Endodermal cell (in vitro differentiated cells): ENCODE measurements around the gene ENDOD1. TPM values are rescaled to one million over a fixed set of nuclear protein-coding genes. Genes with fewer than 3 reads are reported as not detected.

Experiments used
- DNase-seq: peaks from one replicate; pipeline ENCODE4 v3.0.0-alpha.2; 2017
- H3K27ac ChIP-seq: 2 replicates; pipeline ENCODE4 v1.5.1; 2013; ENCODE audit warnings: mild to moderate bottlenecking, low read depth, low read length, moderate library complexity
- H3K27me3 ChIP-seq: 2 replicates; pipeline ENCODE4 v1.6.1; 2013; ENCODE audit warnings: mild to moderate bottlenecking, low read length, moderate library complexity; ENCODE audit not compliant: insufficient read depth, control insufficient read depth, poor library complexity, severe bottlenecking
- H3K36me3 ChIP-seq: 2 replicates; pipeline ENCODE4 v1.7.0; 2013; ENCODE audit warnings: mild to moderate bottlenecking, low read length, moderate library complexity; ENCODE audit not compliant: control insufficient read depth, insufficient read depth
- H3K4me1 ChIP-seq: one replicate; pipeline ENCODE4 v1.7.0; 2013; ENCODE audit warnings: low read length; ENCODE audit not compliant: control insufficient read depth, insufficient read depth
- H3K4me3 ChIP-seq: 2 replicates; pipeline ENCODE4 v1.5.1; 2013; ENCODE audit warnings: mild to moderate bottlenecking, low read length, moderate library complexity
- H3K9ac ChIP-seq: 2 replicates; pipeline ENCODE4 v1.6.1; 2013; ENCODE audit warnings: mild to moderate bottlenecking, low read length, moderate library complexity; ENCODE audit not compliant: poor library complexity, severe bottlenecking; ENCODE audit errors: extremely low read depth
- H3K9me3 ChIP-seq: 2 replicates; pipeline ENCODE4 v1.6.1; 2013; ENCODE audit warnings: mild to moderate bottlenecking, low read length, moderate library complexity; ENCODE audit not compliant: control insufficient read depth
- H3K27ac Mint-ChIP-seq: 2 replicates; pipeline ENCODE4 v1.8.0; 2020; ENCODE audit warnings: mixed read lengths
- H3K27me3 Mint-ChIP-seq: 2 replicates; pipeline ENCODE4 v1.8.0; 2021; ENCODE audit warnings: mild to moderate bottlenecking, mixed read lengths; ENCODE audit not compliant: insufficient read depth
- H3K36me3 Mint-ChIP-seq: 2 replicates; pipeline ENCODE4 v1.8.0; 2020; ENCODE audit warnings: low read depth, mixed read lengths
- H3K4me1 Mint-ChIP-seq: 2 replicates; pipeline ENCODE4 v1.8.0; 2020; ENCODE audit warnings: mixed read lengths
- H3K4me3 Mint-ChIP-seq: 2 replicates; pipeline ENCODE4 v1.8.0; 2020; ENCODE audit warnings: mild to moderate bottlenecking, moderate library complexity, mixed read lengths
- H3K9me3 Mint-ChIP-seq: 2 replicates; pipeline ENCODE4 v1.8.0; 2020; ENCODE audit warnings: mild to moderate bottlenecking, mixed read lengths
- WGBS, 2 experiments: methylation state at CpG; one replicate each; pipeline versions ENCODE4 v1.1.5 to v1.1.7; 2013; ENCODE audit warnings: missing lambda C conversion rate in 2 of 2, mixed read lengths in 1 of 2; ENCODE audit not compliant: insufficient coverage in 1 of 2, insufficient read length in 1 of 2; 5-methylcytosine and 5-hydroxymethylcytosine counted together
- total RNA-seq, 2 donors: library from RNA; stranded (reverse); fragmentation: NEBNext Ultra II Directional in 1 of 2; extraction: Animal tissue kit (Norgen Biotek cat#: 25700) in 1 of 2; gene quantifications; 2 replicates in 1 of 2; 3 replicates in 1 of 2; pipeline ENCODE4 v1.2.1, GENCODE V29; 2021
- TF ChIP-seq, protein P1 (sequence below): fragments of 200-600 bp; sonication (generic); conservative IDR thresholded peaks from 2 replicates; pipeline ENCODE4 v1.5.0; 2021; ENCODE audit warnings: antibody characterized with exemption, mild to moderate bottlenecking

Gene ENDOD1
- total RNA-seq, 2 donors from 2014 or later: 1.9 to 2.7 TPM

DNA sequence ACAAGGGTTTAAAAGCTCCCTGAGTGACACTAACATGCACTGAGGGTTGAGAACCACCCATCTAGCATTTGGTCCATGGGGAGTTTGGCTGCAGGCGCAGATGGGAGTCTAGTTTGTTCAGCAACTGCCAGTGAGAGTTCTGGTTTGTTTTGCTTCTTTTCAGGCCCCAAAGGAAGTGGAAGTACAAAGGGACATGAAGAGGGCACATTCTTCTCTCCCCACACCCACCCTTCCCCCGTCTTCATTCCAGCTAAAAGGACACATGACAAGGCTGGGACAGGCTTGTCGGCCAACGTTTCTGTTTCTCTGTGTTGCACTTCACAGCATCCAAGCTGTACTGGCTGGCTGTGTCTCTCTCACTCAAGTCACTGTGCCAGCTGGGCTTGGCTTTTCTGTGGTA is 8.2 kb upstream of the ENDOD1 start:
- Histone ChIP-seq H3K9me3 (no peaks in the 10 kb centered on the region), H3K27ac (no peak overlapping the region), H3K4me3 (no peak overlapping the region), H3K27me3 (no peaks in the 10 kb centered on the region), H3K9ac (no peak overlapping the region), H3K4me1 (no peaks in the 10 kb centered on the region), H3K36me3 (no peaks in the 10 kb centered on the region)
- Mint-ChIP-seq H3K9me3 (no peaks in the 10 kb centered on the region), H3K4me1 (peaks cover 9% of the 10 kb centered on the region), H3K27ac (no peak overlapping the region), H3K4me3 (no peak overlapping the region), H3K27me3 (peaks cover 18% of the 10 kb centered on the region), H3K36me3 (no peaks in the 10 kb centered on the region)
- 67 to 83% methylated on average over 1 to 4 of the region's 4 CpGs for WGBS, 2 experiments
- peak; percentile 60 for DNase-seq
- TF ChIP-seq, protein P1, sequence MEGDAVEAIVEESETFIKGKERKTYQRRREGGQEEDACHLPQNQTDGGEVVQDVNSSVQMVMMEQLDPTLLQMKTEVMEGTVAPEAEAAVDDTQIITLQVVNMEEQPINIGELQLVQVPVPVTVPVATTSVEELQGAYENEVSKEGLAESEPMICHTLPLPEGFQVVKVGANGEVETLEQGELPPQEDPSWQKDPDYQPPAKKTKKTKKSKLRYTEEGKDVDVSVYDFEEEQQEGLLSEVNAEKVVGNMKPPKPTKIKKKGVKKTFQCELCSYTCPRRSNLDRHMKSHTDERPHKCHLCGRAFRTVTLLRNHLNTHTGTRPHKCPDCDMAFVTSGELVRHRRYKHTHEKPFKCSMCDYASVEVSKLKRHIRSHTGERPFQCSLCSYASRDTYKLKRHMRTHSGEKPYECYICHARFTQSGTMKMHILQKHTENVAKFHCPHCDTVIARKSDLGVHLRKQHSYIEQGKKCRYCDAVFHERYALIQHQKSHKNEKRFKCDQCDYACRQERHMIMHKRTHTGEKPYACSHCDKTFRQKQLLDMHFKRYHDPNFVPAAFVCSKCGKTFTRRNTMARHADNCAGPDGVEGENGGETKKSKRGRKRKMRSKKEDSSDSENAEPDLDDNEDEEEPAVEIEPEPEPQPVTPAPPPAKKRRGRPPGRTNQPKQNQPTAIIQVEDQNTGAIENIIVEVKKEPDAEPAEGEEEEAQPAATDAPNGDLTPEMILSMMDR: no peak

DNA sequence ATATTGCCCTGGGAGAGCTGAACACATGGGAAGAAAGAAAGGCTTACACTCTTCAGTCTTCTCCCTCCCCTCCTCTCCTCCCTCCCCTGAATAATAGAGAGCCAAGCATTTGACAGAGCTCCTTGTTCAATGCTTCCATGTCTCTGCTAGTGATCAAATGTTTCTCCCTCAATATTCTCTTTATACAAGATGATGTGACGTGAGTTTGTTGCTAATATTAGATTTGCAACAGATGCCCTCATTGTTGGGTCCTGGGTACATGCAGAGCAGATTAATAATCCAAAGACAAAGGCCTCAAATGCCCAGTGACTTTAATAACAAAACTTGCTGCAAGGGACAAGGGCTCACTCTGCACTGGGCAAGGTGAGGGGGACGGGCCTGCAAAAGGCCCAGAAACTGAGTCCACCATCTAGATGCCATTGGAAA is 7.1 kb upstream of the ENDOD1 start:
- Histone ChIP-seq H3K27ac (no peak overlapping the region), H3K4me1 (no peaks in the 10 kb centered on the region), H3K9ac (no peak overlapping the region), H3K9me3 (no peaks in the 10 kb centered on the region), H3K27me3 (no peaks in the 10 kb centered on the region), H3K4me3 (no peak overlapping the region), H3K36me3 (no peaks in the 10 kb centered on the region)
- Mint-ChIP-seq H3K27me3 (peaks cover 25% of the 10 kb centered on the region), H3K27ac (no peak overlapping the region), H3K4me3 (no peak overlapping the region), H3K9me3 (no peaks in the 10 kb centered on the region), H3K36me3 (no peaks in the 10 kb centered on the region), H3K4me1 (peaks cover 6% of the 10 kb centered on the region)
- DNase-seq: peak; percentile 24
- 97 to 100% methylated on average over 1 to 2 of the region's 2 CpGs for WGBS, 2 experiments
- TF ChIP-seq, protein P1: no peak

DNA sequence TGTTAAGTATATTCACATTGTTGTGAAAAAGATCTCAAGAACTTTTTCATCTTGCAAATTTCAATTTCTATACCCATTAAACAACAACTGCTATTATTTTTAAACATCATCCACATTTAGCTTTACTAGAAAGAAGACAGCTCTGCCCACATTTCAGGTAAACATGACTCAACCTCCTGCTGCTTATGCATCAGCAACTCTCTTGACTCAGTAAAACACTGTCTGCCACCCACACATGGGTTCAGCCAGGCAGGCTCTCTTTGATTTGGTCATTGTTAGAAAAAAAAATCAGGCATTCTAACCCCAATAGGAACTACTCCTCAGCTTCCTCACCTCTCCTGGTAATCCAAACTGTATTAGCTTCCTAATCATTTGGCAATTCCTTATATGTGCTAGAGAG is 5.1 kb upstream of the ENDOD1 start:
- no peak for DNase-seq
- TF ChIP-seq, protein P1: no peak
- H3K9me3 Mint-ChIP-seq: no peaks in the 10 kb centered on the region
- H3K4me1 ChIP-seq: no peaks in the 10 kb centered on the region
- no peak overlapping the region for H3K4me3 Mint-ChIP-seq
- H3K27me3 ChIP-seq: peaks cover 10% of the 10 kb centered on the region
- no peaks in the 10 kb centered on the region for H3K36me3 Mint-ChIP-seq
- no peak overlapping the region for H3K27ac ChIP-seq
- no peaks in the 10 kb centered on the region for H3K9me3 ChIP-seq
- H3K36me3 ChIP-seq: no peaks in the 10 kb centered on the region
- peaks cover 38% of the 10 kb centered on the region for H3K27me3 Mint-ChIP-seq
- no peak overlapping the region for H3K9ac ChIP-seq
- H3K4me1 Mint-ChIP-seq: peaks cover 9% of the 10 kb centered on the region
- no peak overlapping the region for H3K27ac Mint-ChIP-seq
- H3K4me3 ChIP-seq: no peak overlapping the region
